Keratinocyte (primary cell): ENCODE data around the gene RUSC2. TPM values are rescaled to one million over a fixed set of nuclear protein-coding genes. Genes with fewer than 3 reads are reported as not detected.

Source experiments
- DNase-seq: peaks from one replicate; pipeline ENCODE4 v3.0.0-alpha.2; 2011; ENCODE audit warnings: low read depth, missing footprints, low spot score
- FAIRE-seq: peaks from 2 replicates; lab custom pipeline; 2011; peaks lifted over from hg19 to GRCh38; lab: Jason Lieb, UNC
- H2AFZ ChIP-seq: 2 replicates; pipeline ENCODE4 v1.6.0; 2012; ENCODE audit warnings: low read length, control low read depth, inconsistent platforms; ENCODE audit not compliant: control insufficient read depth
- H3K27ac ChIP-seq: 2 replicates; pipeline ENCODE4 v1.5.1; 2011; ENCODE audit warnings: low read length; ENCODE audit not compliant: control insufficient read depth, insufficient read depth
- H3K27me3 ChIP-seq: 3 replicates; pipeline ENCODE4 v1.6.0; 2011; ENCODE audit warnings: low read length; ENCODE audit not compliant: control insufficient read depth, insufficient read depth; ENCODE audit errors: extremely low read depth
- H3K36me3 ChIP-seq, 2 experiments: 2 replicates in 1 of 2; 3 replicates in 1 of 2; pipeline ENCODE4 v1.5.1; 2011; ENCODE audit warnings: low read length in 2 of 2, mild to moderate bottlenecking in 1 of 2; ENCODE audit not compliant: control insufficient read depth in 2 of 2, insufficient read depth in 2 of 2; ENCODE audit errors: extremely low read depth in 1 of 2
- H3K4me1 ChIP-seq: 3 replicates; pipeline ENCODE4 v1.5.1; 2011; ENCODE audit warnings: low read length; ENCODE audit not compliant: control insufficient read depth, insufficient read depth; ENCODE audit errors: extremely low read depth
- H3K4me2 ChIP-seq: 3 replicates; pipeline ENCODE4 v1.6.0; 2011; ENCODE audit warnings: low read depth, low read length; ENCODE audit not compliant: control insufficient read depth, insufficient read depth; ENCODE audit errors: extremely low read depth
- H3K4me3 ChIP-seq, 3 experiments: fragments of 200-600 bp in 1 of 3; sonication (generic) in 1 of 3; 2 replicates in 2 of 3; 3 replicates in 1 of 3; pipeline ENCODE4 v1.5.1; 2011 to 2016; ENCODE audit warnings: low read length in 3 of 3, mild to moderate bottlenecking in 3 of 3, control low read depth in 2 of 3, inconsistent platforms in 1 of 3, low read depth in 1 of 3, mixed read lengths in 1 of 3, mixed run types in 1 of 3, moderate library complexity in 1 of 3; ENCODE audit not compliant: control insufficient read depth in 2 of 3, insufficient read depth in 2 of 3; ENCODE audit errors: extremely low read depth in 1 of 3
- H3K79me2 ChIP-seq: 2 replicates; pipeline ENCODE4 v1.6.0; 2012; ENCODE audit warnings: low read length; ENCODE audit not compliant: control insufficient read depth, insufficient read depth
- H3K9ac ChIP-seq: 3 replicates; pipeline ENCODE4 v1.6.0; 2011; ENCODE audit warnings: low read length; ENCODE audit not compliant: control insufficient read depth, insufficient read depth; ENCODE audit errors: extremely low read depth
- H3K9me1 ChIP-seq: 3 replicates; pipeline ENCODE4 v1.6.0; 2011; ENCODE audit warnings: low read length; ENCODE audit not compliant: control insufficient read depth, insufficient read depth; ENCODE audit errors: extremely low read depth
- H3K9me3 ChIP-seq: 2 replicates; pipeline ENCODE4 v1.5.1; 2012; ENCODE audit warnings: low read depth, low read length; ENCODE audit not compliant: control insufficient read depth
- H4K20me1 ChIP-seq: 3 replicates; pipeline ENCODE4 v1.6.0; 2011; ENCODE audit warnings: low read length; ENCODE audit not compliant: control insufficient read depth, insufficient read depth; ENCODE audit errors: extremely low read depth
- EZH2 ChIP-seq: IDR thresholded peaks from one replicate; pipeline ENCODE4 v1.6.1; 2012; ENCODE audit warnings: inconsistent platforms, mild to moderate bottlenecking, low read length, moderate library complexity
- dilution Hi-C: fragments of 300-500 bp; cut with MboI; formaldehyde crosslinking; loops from one replicate; pipeline ENCODE4 v1.7.0; 2020; ENCODE audit warnings: low sequenced_read_pairs; ENCODE audit not compliant: extremely low pct_ligation_motif_present
- polyA plus RNA-seq, 5 experiments: library from polyadenylated mRNA; depleted of rRNA in 3 of 5; stranded (reverse) in 3 of 5; stranded (forward) in 1 of 5; unstranded in 1 of 5; fragments of >200 nt; gene quantifications; 1 replicate in 1 of 5; 2 replicates in 3 of 5; 3 replicates in 1 of 5; pipeline versions ENCODE4 v1.2.1 to v1.2.3, GENCODE V29; 2011 to 2012; ENCODE audit warnings: missing spikeins in 2 of 5, low read depth in 1 of 5, low replicate concordance in 1 of 5
- TF ChIP-seq, protein P1 (sequence below), 3 experiments: IDR thresholded peaks in 1 of 3; conservative IDR thresholded peaks in 1 of 3; optimal IDR thresholded peaks in 1 of 3; 2 replicates in 2 of 3; 3 replicates in 1 of 3; pipeline versions ENCODE3 to v1.5.1; 2011; ENCODE audit warnings: low read length in 3 of 3, mild to moderate bottlenecking in 3 of 3, moderate library complexity in 2 of 3, control low read depth in 1 of 3, inconsistent platforms in 1 of 3; ENCODE audit not compliant: insufficient read depth in 2 of 3; ENCODE audit errors: extremely low read depth in 1 of 3

Gene RUSC2
- polyA plus RNA-seq, 1 donor (not counting 4 experiments of a cell fraction or from before 2014, with no cell fraction given), result 4.2 TPM

DNA sequence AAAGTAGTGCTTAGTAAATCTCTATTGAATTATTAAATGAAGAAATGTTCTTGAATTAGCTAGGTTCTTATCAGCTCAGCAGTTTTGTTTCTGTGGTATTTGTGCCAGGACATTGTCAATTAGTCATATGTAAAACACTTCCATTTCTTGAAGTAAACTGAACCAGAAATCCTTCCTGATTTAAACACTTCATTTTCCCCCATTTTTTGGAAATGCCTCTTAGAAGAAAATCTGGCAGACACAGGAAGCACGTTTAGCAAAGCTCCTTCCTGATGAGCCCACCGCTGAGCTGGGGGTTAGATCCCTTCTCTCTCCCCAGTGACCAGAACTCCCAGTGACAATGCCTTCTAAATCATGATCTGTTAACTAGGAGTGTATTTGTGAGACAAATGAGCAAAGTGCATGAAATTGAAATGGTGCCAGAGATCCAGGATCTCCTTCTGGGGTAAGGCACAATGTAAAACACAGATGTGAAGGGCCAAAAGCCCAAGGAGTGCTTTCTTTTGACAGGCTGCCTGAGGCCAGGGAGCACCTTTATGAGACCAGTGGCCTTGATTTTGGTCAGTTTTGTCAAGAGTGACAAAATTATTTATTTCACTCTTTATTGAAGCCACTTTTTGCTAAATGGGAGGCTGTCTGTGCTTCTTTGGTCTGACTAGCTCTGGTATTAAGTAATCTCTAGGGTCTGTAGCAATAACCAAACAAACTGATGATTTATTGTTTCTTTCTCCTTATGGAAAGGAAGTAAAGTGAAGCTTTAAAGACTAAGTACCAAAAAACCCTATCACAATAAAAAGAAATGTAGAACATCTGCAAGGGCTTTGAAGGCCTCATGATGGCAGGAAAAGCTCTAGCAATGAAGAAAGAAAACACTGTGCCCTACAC lies 25.5 kb upstream of the RUSC2 start:
- Histone ChIP-seq H3K4me1 (no peaks in the 10 kb centered on the region), H3K27me3 (peaks cover 7% of the 10 kb centered on the region), H3K9me3 (peaks cover 2% of the 10 kb centered on the region), H3K9me1 (no peaks in the 10 kb centered on the region), H3K4me2 (no peak overlapping the region), H3K9ac (no peak overlapping the region), H3K79me2 (no peaks in the 10 kb centered on the region), H4K20me1 (no peaks in the 10 kb centered on the region), H3K4me3 (no peak overlapping the region), H3K27ac (no peak overlapping the region), H3K36me3 (no peaks in the 10 kb centered on the region), H2AFZ (no peak overlapping the region)
- dilution Hi-C loops, result no loop called here
- TF ChIP-seq EZH2, result no peak
- TF ChIP-seq, protein P1, sequence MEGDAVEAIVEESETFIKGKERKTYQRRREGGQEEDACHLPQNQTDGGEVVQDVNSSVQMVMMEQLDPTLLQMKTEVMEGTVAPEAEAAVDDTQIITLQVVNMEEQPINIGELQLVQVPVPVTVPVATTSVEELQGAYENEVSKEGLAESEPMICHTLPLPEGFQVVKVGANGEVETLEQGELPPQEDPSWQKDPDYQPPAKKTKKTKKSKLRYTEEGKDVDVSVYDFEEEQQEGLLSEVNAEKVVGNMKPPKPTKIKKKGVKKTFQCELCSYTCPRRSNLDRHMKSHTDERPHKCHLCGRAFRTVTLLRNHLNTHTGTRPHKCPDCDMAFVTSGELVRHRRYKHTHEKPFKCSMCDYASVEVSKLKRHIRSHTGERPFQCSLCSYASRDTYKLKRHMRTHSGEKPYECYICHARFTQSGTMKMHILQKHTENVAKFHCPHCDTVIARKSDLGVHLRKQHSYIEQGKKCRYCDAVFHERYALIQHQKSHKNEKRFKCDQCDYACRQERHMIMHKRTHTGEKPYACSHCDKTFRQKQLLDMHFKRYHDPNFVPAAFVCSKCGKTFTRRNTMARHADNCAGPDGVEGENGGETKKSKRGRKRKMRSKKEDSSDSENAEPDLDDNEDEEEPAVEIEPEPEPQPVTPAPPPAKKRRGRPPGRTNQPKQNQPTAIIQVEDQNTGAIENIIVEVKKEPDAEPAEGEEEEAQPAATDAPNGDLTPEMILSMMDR (optimal IDR thresholded peaks at IDR 0.05 in 1 of 3, IDR thresholded peaks at IDR 0.05 in 1 of 3, conservative IDR thresholded peaks at IDR 0.05 in 1 of 3; ENCODE audit: extremely low read depth in 1 of 3, insufficient read depth in 2 of 3, low read length in 3 of 3), result no peak
- FAIRE-seq (no peak), DNase-seq (no peak)

DNA sequence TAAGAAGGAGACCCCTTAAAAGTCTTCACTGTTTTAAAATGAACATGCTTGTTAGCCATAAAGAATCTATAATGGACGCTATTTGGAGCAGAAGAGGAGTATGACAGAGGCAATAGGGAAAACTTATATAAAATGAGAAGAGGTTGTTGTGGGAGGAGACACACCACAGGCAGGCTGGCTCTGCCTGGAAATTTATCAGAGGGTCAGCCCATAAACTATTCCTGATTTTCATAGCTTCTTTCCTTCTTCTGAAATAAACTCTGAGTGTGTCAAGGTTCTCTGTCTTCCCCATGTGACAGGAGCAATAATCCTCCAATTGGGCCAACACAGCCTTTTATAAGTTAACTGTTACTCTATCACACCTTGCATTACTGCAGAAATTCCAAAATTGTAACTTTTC lies 19.6 kb upstream of the RUSC2 start:
- H3K27me3 ChIP-seq, result peaks cover 7% of the 10 kb centered on the region
- dilution Hi-C loops, result no loop called here
- no peak for DNase-seq
- no peak overlapping the region for H3K4me3 ChIP-seq
- H3K9me1 ChIP-seq, result no peaks in the 10 kb centered on the region
- TF ChIP-seq, protein P1 (optimal IDR thresholded peaks at IDR 0.05 in 1 of 3, IDR thresholded peaks at IDR 0.05 in 1 of 3, conservative IDR thresholded peaks at IDR 0.05 in 1 of 3; ENCODE audit: extremely low read depth in 1 of 3, insufficient read depth in 2 of 3, low read length in 3 of 3), result no peak
- TF ChIP-seq EZH2, result no peak
- H3K4me1 ChIP-seq, result no peaks in the 10 kb centered on the region
- H3K4me2 ChIP-seq, result no peak overlapping the region
- no peaks in the 10 kb centered on the region for H4K20me1 ChIP-seq
- H3K36me3 ChIP-seq, result no peaks in the 10 kb centered on the region
- no peak overlapping the region for H2AFZ ChIP-seq
- H3K9me3 ChIP-seq, result no peaks in the 10 kb centered on the region
- FAIRE-seq, result no peak
- H3K9ac ChIP-seq, result no peak overlapping the region
- H3K79me2 ChIP-seq, result no peaks in the 10 kb centered on the region
- H3K27ac ChIP-seq, result no peak overlapping the region
